Germinal center (tissue), 1 donor: Measurements from ENCODE around the gene SELENOO.

ENCODE experiments used
- DNase-seq: peaks from one replicate; pipeline ENCODE4 v3.0.0; 2012; ENCODE audit warnings: mixed read lengths, low spot score

The SELENOO gene

DNA sequence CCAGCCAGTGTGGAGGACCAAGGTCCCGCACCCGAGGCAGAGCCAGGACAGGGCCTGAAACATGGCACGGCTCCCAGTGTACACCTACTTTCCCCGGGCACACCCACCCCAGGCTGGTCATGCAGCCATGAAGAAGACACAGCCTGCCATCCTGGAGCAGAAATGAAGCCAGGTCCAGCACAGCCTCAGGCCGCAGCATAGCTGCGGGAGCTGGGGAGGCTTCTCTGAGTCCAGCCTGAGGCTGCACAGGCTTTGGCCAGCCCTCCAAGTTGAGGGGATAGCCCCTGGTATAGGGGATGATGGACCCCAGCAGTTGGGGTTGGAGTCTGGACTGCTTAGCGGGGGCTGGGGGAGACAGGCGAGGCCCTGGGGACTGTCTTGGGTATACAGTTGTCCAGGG, 53.1 kb downstream of the SELENOO start:
- no peak for DNase-seq

DNA sequence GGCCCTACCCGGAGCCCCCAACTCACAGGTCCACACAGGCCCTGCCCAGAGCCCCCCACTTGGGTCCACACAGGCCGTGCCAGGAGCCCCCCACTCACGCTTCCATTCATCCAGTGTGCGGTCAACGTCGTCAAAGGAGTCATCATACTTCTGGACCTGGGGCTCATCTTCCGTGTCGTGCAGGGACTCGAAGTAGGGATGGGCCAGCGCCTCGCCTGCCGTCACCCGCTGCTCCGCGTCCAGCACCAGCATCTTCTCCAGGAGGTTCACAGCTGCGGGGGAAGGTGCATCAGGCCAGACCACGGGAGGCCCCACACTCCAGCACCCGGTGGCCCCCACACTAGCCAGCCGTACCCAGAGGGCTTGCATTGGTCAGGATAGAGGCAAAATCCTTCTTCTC, 54.3 kb downstream of the SELENOO start:
- no peak for DNase-seq

DNA sequence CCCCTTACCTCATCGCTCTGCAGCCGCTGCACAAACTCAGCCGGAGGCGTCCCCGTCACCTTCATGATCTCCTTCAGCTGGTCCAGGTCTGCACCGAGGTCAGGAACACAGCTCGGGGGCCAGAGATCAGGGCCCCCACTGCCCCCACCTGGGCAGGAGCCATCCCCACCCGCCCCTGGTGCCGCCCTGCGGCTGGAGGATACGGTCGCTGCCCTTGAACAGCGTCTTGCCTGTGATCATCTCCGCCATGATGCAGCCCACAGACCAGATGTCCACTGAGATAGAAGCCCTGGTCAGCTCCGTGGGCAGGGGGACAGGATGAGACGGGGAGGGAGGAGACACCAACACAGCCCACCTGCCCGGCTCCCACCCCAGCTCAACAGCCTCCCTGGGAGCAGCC, 54.8 kb downstream of the SELENOO start:
- DNase-seq, result no peak

DNA sequence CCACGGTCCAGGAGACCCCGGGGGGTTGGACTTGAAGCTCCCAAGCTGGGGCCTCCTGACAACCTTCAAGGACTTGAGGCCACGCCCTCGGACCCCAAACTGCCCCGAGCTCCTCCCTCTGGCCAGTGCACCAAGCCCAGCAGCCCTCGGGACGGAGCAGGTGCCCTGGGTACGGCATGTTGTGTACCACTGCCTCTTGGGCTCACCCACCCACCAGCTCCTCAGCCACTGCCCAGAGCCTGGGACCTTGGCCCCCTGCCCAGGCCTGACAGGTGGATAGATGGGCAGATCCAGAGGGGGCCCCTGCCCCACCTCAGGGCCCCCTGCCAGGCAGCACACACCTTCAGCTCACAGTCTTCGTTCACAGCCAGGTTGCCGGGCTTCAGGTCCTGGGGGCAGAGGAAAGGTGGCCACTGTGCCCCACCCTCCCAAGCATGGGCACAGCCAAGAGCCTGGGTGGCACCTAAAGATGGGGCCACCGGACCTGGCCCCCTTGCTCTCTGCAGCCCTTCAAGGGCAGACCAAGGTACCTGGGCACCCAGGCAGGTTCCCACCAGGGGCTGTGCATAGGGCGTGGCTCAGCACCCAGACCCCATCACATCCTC, 55.5 kb downstream of the SELENOO start:
- no peak for DNase-seq

DNA sequence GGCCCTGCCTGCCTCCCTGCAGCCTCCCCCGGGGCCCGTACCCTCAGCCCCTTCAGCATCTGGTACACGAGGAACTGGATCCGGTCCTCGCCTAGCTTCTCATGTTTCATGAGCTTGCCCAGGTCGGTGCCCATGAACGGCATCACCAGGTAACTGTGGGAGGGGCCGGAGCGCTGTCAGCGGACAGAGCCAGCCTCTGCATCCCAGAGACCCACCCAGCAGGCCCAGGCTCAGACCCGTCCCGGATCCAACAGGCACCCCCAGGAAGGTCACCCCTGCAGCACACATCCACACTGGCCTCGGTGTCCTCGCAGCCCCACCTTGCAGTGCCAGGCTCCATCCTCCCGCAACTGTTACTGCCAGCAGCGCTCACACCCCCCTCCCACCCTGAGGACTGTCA, 56.2 kb downstream of the SELENOO start:
- DNase-seq, result no peak

DNA sequence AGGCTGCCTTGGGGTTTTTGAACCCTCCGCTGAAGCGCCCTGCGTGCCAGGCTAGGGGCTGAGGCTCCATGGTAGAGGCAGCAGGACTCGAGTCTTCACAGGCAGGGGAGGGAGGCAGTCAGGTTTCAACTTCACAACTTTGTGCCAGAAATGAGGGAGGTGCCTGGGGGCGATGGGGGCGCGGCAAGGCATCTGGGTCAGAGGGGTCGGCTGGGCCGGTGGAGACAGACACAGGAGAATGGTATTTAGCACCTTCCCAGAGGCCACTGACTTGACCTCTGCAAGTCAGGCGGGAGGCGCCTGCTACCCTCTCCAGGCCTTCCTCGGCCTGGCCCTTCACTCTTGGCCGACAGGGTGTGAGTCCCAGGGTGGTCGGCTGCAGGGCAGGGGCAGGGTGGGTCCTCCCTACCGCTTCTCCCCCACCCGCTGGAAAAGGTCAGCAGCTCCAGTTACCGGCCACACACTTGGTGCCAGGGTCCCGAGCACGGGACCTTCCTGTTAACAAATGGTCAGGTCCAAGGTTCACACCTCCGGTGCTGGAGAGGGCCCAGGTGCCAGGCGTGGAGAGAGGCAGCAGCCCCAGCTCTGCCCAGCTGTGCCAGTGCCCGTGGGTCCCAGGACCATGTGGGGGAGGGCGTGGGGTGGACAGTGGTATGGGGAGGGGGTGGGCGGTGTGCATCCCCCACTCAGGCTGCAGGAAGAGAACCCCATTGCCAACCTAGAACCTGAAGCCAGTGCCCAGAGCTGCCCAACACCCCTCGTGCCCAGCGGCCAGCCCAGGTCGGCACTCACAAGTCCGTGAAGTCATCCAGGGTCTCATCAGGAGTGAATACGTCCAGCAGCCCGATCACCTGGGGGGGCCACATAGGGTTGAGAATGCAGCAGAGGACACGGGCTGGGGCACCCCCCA, 56.9 kb downstream of the SELENOO start:
- no peak for DNase-seq

DNA sequence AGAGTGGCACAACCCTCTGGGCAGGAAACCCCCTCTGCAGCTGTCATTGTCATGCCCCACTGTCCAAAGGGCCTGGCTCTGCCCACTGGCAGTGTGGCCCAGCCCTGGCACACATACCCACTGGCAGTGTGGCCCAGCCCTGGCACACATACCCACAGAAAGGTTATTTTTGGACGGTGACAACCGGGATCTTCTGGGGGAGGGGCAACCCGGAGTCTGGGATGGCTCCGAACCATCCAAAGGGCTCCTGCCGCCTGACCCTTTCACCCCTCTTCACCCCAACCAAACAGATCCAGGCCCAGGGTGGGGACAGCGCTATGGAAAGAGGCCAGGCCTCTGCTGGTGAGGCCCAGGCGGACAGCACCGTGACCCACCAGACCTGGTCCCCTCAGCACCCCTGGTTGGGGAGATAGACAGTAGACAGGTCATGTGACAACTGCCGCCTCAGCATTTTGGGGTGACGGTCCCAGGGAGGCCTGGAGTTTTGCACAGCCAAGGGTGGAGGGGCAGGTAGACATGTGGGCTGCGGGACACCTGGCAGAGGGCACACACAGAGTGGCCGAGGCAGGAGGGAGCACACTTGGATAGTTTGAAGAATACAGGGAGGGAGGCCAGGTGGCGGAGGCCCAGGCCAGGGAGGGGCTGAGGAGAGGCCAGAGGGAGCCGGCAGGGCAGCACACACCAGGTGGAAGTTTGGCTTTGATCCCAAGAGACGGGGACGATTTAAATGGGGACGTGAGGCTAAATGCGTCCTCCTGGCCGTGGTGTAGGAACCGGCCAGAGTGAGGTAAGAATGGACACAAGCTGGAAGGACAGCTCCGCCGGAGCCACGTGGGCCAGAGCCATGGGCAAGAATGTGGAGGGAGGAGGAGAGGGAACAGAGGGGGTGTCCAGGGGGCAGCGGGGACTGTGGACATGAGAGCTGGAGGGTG, 57.8 kb downstream of the SELENOO start:
- DNase-seq, result no peak

DNA sequence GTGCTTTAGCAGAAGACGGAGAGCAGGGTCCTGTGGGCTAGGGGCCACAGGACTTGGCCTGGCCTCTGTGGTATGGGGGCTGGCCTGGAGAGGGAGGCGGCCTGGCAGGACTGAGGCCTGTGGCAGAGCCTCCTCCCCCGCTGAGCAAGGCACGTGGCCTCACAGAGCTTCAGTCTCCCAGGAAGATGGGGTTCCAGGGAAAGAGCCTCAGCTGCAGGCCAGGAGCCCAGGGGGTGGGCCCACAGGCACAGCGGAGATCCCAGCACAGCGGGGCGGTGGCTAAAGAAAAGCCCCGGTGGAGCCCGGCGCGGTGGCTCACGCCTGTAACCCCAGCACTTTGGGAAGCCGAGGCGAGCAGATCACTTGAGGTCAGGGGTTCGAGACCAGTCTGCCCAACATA, 58.5 kb downstream of the SELENOO start:
- no peak for DNase-seq

DNA sequence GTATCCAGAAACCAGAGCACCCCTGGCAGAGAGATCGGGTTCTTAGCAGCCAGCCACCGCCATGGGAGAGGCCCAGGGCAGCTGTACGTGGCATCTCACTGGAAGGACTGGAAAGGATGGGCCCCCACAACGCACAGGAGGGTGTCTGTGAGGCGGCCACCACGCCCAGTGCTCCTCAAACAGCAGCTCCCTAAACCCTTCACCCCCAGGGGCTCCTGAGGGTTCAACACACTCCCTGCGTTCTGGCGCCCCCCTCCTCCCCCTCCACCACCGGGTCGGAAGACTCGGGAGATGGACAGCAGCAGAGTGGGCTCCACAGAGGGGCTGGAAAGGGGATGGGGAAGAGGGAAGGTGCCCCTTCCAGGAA, 59.6 kb downstream of the SELENOO start:
- no peak for DNase-seq

DNA sequence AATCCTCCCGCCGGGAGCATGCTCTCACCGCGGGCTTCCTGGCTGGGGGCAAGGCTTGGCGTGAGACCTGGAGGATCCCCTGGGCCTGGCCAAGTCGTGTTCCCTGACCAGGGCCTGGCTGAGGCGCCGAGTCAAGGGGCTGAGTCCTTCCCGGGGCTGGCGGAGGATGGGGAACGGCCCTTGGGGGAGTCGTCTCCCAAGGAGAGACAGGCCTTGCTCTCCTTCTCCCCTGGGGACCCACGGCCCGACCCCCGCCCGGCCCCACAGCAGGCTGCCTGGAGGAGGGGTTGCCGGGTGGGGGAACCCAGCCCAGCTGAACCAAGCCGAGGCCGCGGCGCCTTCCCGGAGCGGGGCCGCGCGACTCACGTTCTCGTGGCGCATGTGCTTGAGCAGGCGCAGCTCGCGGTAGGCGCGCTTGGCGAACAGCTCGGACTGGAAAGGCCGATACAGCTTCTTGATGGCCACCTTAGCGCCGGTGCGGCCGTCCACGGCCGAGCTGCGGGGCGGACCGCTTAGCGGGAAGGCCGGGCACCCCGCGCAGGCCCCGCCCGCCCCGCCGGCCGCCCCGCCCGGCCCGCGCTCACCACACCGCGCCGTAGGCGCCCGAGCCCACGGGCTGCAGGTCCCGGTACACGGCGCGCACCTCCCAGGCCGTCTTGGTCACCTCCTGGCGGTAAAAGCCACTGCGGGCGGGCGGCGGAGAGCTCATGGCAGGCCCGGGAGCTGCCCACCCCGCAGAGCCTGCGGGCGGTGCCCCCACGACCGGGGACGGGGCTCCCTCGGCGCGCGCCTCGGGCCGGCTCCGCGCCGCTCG, 60.2 kb downstream of the SELENOO start:
- DNase-seq, result no peak

DNA sequence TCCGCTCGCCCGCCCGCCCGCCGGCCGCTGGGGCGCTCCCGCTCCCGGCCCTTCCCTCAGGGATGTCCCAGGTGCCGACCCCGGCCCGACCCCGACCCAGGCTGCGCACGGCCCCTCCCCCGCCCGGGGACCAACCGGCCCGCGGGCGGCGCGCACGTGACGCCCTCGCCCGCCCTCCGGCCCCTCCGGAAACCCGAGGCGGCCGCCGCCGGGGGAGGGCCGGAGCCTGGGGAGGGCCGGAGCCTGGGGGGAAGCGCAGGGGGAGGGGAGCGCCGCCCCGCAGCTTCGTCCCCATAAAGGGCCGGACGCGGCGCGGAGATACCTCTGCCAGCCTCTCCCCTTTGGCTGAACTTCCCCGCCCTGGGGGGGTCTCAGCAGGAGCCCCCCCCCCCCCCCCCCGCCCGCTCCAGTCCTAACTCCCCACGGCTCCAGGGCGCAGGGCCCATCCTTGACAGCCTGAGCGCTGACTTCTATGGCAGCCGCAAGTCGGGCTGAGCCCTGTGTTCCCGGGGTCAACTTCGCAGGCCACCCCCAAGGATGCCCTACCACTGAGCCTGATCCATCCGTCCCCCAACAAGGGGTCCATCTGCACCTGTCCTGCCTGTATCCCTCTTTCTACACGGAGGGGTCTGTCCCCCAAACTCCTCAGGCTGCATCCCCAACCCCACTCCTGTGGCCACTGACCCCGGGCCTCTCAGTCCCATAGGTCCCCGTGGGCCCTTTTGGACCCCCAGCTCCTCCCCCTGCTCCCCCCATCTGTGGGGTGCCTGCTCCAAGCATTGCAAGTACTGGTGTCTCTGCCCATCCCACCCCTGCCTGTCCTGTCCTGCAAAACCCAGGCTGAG, 61.0 kb downstream of the SELENOO start, which contains the start of gene MAPK12:
MAPK12 (minus strand) TSS at position 69 of the 845 bp plus-strand sequence. CDS start 174 bp downstream, outside the sequence.
- no peak for DNase-seq

DNA sequence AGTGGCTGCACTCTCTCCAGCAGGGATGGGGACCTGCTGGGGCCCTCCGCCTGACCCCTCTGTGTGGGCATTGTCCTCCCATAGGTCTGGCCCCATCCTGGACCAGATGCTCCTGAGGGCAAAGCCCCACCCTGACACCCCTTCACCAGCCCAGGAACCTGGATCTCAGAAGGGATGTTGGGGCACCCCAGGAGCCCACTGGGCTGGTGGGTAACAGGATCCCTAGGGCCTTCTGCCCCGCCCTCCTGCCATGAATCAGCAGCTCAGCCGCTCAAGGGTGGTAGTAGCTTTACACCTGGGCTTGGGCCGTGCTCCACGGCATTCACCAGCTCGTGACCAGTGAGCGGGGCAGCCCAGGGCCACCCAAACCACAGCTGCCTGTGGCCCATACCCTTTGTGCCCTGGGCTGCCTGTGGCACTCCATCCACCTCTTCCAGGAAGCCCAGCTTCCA, 61.7 kb downstream of the SELENOO start:
- DNase-seq, result no peak

DNA sequence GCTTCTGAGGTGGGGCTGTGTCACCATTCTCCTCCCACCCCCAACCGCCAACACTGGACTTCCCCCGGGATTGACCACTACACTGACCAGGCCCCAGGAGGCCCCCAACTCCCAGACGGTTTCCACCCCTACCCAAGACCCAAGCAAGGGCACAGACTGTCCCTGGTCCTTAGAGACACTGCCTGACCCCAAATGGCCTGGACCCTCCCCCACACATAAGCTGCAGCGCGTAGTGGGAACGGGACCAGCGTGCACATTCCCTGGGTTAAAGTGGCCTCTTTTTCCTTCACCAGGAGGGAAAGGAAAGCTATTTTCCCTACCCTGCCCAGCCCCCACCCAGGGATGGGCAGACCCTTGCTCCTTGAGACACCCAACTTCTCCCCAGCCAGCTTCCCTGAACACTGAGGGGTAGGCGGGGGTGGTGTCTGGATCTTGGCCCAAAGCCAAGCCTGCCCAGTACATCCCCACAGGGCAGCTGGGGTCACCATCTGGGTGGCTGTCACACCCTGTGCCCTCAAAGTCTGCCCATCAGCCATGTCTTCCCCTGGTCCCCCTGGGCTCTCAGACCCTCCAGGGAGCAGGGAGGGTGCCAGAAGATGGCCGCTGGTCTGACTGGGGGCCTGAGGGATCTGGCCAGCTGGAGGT, 62.3 kb downstream of the SELENOO start:
- no peak for DNase-seq

DNA sequence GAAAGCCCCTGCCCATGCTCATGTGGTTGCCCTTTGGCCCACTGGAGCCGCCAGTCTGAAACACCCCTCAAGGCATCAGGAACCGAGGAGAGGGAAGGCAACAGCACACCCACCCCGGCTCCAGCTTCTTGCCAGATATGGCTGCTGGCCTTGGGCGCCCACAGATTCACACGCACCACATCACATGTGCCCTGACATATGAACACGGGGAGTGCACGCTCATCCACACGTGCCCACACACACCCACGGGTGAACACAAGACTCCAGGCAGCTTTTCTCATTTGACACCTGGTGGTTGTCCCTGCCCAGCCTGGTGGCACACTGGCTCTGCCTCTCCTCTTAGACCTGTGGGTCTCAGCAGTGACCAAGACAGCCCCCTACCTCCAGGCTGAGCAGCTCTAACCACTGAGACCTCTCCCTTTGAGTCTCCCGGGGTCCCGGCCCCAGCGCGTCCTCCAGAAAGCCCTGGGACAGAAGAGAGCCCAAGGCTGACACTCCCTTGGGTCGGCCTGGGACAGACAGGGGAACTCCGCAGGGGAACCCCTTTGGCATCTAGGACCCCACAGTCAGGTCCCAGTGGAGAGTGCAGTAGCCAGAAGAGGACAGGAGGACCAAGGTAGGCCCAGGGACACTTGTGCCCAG, 63.4 kb downstream of the SELENOO start:
- no peak for DNase-seq

DNA sequence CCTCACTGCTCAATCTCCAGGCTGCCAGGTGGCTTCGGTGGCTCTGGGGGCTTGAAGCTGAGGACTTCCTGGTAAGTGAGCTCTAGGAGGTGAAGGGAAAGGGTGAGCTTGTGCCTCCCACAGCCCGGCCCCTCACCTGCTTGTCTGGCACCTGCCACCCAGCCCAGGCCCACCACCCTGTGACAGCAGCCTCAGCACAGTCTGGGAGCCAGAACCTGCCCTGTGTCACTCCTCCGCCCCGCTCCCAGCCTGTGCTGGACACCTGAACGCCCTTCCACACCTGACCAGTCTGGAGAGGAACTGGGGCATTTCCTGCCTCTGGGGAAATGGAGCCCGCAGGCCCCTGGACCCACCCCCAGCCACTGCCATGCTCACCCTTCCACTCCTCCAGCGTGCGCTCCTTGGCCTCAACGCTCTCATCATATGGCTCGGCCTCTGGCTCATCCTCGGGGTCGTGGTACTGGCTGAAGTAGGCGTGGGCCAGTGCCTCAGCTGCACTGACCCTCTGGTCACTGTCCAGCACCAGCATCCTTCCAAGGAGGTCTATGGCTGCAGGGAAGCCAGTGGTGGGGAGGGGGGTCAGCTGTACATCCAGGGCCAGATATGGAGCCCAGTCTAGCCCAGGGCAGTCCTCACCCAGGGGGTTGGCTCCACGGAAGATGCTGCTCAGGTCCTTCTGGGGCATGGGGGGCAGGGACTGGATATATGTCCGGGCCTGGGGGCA, 64.3 kb downstream of the SELENOO start:
- DNase-seq, result no peak

DNA sequence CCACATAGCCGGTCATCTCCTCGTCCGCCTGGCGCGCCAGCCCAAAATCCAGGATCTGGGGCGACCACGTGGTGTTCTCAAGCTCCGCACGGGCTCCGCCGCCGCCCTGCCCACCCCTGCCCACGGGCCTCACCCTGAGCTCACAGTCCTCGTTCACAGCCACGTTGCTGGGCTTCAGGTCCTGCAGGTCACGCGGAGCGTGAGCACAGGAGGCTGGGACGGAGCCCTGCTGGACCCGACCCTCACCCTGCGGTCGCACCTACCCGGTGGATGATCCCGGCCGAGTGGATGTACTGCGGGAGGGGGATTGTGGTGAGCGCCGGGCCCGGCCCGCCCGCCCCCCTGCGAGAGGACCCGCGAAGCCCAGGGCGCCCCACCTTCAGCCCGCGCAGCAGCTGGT, 66.2 kb downstream of the SELENOO start:
- no peak for DNase-seq
